ENCODE measurements around the gene CTNS.
"Not testable (repeated sequence)": the region's sequence is repeated elsewhere in the genome, so short reads cannot be mapped to it uniquely, and the experiment has no call there.

Gene CTNS

GRCh38 chr17:3688852-3689261 lies 52.3 kb downstream of the CTNS start:
- no peak for DNase-seq

GRCh38 chr17:3689262-3690093 lies 52.9 kb downstream of the CTNS start:
- DNase-seq = no peak

GRCh38 chr17:3690094-3690715 lies 53.6 kb downstream of the CTNS start:
- no peak for DNase-seq

- no peak for DNase-seq
Measured at GRCh38 chr17:3691617-3692067, 55.1 kb downstream of the CTNS start.

- DNase-seq = no peak
Measured at GRCh38 chr17:3692346-3692745, 55.8 kb downstream of the CTNS start.

GRCh38 chr17:3693141-3693540 lies 56.6 kb downstream of the CTNS start:
- DNase-seq = no peak

GRCh38 chr17:3693829-3694231 lies 57.3 kb downstream of the CTNS start:
- no peak for DNase-seq

GRCh38 chr17:3695129-3695722 lies 58.7 kb downstream of the CTNS start:
- DNase-seq = no peak

GRCh38 chr17:3695723-3696411 lies 59.3 kb downstream of the CTNS start, which contains the start of gene P2RX5:
Gene P2RX5 (minus strand): TSS chr17:3696155. CDS start chr17:3696005, 150 bp downstream.
- DNase-seq = peak in 1 of 4 experiments; percentile 35

GRCh38 chr17:3697103-3697476 lies 60.5 kb downstream of the CTNS start:
- no peak for DNase-seq

GRCh38 chr17:3698139-3698538 lies 61.6 kb downstream of the CTNS start:
- DNase-seq = no peak

GRCh38 chr17:3699951-3700350 lies 63.4 kb downstream of the CTNS start:
- no peak for DNase-seq

GRCh38 chr17:3702041-3702539 lies 65.5 kb downstream of the CTNS start:
- DNase-seq = not testable (repeated sequence)

GRCh38 chr17:3704931-3705717 lies 68.6 kb downstream of the CTNS start:
- DNase-seq = no peak

GRCh38 chr17:3705718-3705984 lies 69.1 kb downstream of the CTNS start:
- not testable (repeated sequence) for DNase-seq

- no peak for DNase-seq
Measured at GRCh38 chr17:3708366-3708765, 71.8 kb downstream of the CTNS start.

- DNase-seq = peak in 2 of 4 experiments; percentile 31 to 43
Measured at GRCh38 chr17:3710951-3711383, 74.4 kb downstream of the CTNS start.
